Measurements from ENCODE around the gene CBY1.

- TF ChIP-seq CTCF (conservative IDR thresholded peaks at IDR 0.05 in 1 of 2, IDR thresholded peaks at IDR 0.05 in 1 of 2; ENCODE audit: extremely low read depth in 1 of 2, insufficient read depth in 1 of 2, low read depth in 1 of 2, low read length in 2 of 2) (no peak), EZH2 (IDR thresholded peaks at IDR 0.05; ENCODE audit: borderline replicate concordance, low read length) (no peak)
Observed at GRCh38 chr22:38698407-38699094, 42.1 kb downstream of the CBY1 start.
